ENCODE measurements around the gene OR7A5. TPM values are rescaled to one million over a fixed set of nuclear protein-coding genes. Genes with fewer than 3 reads are reported as not detected.
"Not testable (repeated sequence)": the region's sequence is repeated elsewhere in the genome, so short reads cannot be mapped to it uniquely, and the experiment has no call there.

OR7A5 gene
- total and polyA plus RNA-seq, 2 of the 8 experiments (the other 6 are each of a cell fraction or from before 2014, with no cell fraction given) = not detected

DNA sequence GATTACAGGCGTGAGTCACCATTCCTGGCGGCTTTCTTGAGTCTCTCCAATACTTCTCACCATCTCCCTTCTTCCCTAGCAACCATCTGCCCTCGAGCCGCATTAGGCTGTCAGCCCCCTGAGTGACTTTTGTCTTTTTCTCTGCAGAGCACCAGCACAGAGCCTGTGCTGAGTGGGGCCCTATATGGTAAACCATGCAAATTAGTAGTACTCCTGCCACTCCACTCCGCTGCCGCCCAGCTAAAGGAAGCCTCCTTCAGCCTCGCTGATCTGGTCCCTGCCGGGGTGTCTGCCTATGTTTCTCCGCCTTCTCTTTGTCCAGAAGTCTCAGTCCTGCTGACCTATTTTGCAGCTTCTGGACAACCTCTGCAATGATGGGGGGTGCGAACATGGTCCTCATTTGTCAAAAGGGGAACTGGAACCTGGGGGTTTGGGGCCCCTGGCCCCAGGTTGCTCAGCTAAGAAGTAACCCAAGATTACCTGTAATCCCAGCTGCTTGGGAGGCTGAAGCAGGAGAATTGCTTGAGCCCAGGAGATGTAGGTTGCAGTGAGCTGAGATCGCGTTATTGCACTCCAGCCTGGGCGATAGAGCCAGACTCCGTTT, 54.3 kb downstream of the OR7A5 start:
- H3K36me3 ChIP-seq (ENCODE audit: control insufficient read depth in 2 of 4, insufficient read depth in 4 of 4, low read length in 3 of 4); H3K4ac ChIP-seq (replicated peaks; ENCODE audit: insufficient read length, low read depth, low read length); H2BK12ac ChIP-seq (ENCODE audit: low read depth, low read length): not testable (repeated sequence)

More for the DNA sequence above, 54.3 kb downstream of the OR7A5 start:
- H3K4me2 ChIP-seq (ENCODE audit: insufficient read depth in 1 of 2, low read depth in 2 of 2, low read length in 2 of 2); H3K9me3 ChIP-seq (ENCODE audit: insufficient read depth in 2 of 2, low read depth in 1 of 2, low read length in 1 of 2); POLR2A ChIA-PET (ENCODE audit: partially characterized antibody); H2BK20ac ChIP-seq (ENCODE audit: low read length); H3K79me2 ChIP-seq (ENCODE audit: control insufficient read depth in 1 of 2, insufficient read depth in 2 of 2, low read length in 2 of 2); H3K23ac ChIP-seq (ENCODE audit: insufficient read length); H3K9ac ChIP-seq (replicated peaks in 1 of 4; ENCODE audit: extremely low read depth in 1 of 4, low read depth in 3 of 4, low read length in 3 of 4); H3K56ac ChIP-seq (replicated peaks; ENCODE audit: insufficient read length, low read depth, low read length); H2BK5ac ChIP-seq (ENCODE audit: low read depth, low read length); H3K27ac ChIP-seq (ENCODE audit: low read depth, low read length); H4K91ac ChIP-seq (replicated peaks; ENCODE audit: insufficient read length, low read length); H2BK120ac ChIP-seq (replicated peaks; ENCODE audit: low read depth, low read length); H3K4me3 ChIP-seq (ENCODE audit: extremely low read depth in 1 of 4, insufficient read depth in 2 of 4, low read depth in 3 of 4, low read length in 4 of 4); FAIRE-seq; H3K4me1 ChIP-seq (replicated peaks in 1 of 4; ENCODE audit: control insufficient read depth in 3 of 4, insufficient read depth in 4 of 4, low read length in 3 of 4); H3K23me2 ChIP-seq (ENCODE audit: low read depth, low read length); H2AFZ ChIP-seq (ENCODE audit: low read length); H2BK15ac ChIP-seq (ENCODE audit: low read length); H3K18ac ChIP-seq (ENCODE audit: extremely low read depth, low read length); H3K14ac ChIP-seq (ENCODE audit: insufficient read length); H3K27me3 ChIP-seq (replicated peaks in 1 of 4; ENCODE audit: control insufficient read depth in 3 of 4, extremely low read depth in 1 of 4, insufficient read depth in 3 of 4, low read length in 3 of 4); CTCF ChIA-PET (ENCODE audit: partially characterized antibody); H4K5ac ChIP-seq (ENCODE audit: insufficient read length, low read depth, low read length); H2AK5ac ChIP-seq (ENCODE audit: low read depth, low read length); H4K20me1 ChIP-seq (replicated peaks in 1 of 2; ENCODE audit: control insufficient read depth in 1 of 2, insufficient read depth in 2 of 2, low read length in 2 of 2); H4K8ac ChIP-seq (ENCODE audit: extremely low read depth, insufficient read depth, low read length); H3K79me1 ChIP-seq (ENCODE audit: low read depth, low read length): not testable (repeated sequence)
- peak in 1 of 2 experiments; percentile 34 for DNase-seq (ENCODE audit: low read depth in 1 of 2, low spot score in 2 of 2)
- WGBS, 2 experiments (ENCODE audit: extremely low coverage in 1 of 2, insufficient coverage in 1 of 2, insufficient read length in 1 of 2, insufficient replicate concordance in 2 of 2, low coverage in 1 of 2, low lambda C conversion rate in 2 of 2, missing lambda C conversion rate in 1 of 2) = 89% methylated on average over 7 of the region's 14 CpGs; no CpG with 5 or more reads in 1 of the 2 experiments
